ENCODE measurements around the gene TMEM240.
"Not testable (repeated sequence)": the region's sequence is repeated elsewhere in the genome, so short reads cannot be mapped to it uniquely, and the experiment has no call there.

Gene TMEM240

GRCh38 chr1:1513675-1514074 lies 26.7 kb downstream of the TMEM240 start:
- not testable (repeated sequence) for H3K27me3 ChIP-seq (ENCODE audit: insufficient read depth, low read length, poor library complexity); DNase-seq; ATAC-seq (ENCODE audit: insufficient read depth, low read depth); H3K9me3 ChIP-seq (ENCODE audit: insufficient read depth, low read length, severe bottlenecking); H2AFZ ChIP-seq (ENCODE audit: low read depth, low read length); H3K27ac ChIP-seq (ENCODE audit: low read length)
- H3K9ac ChIP-seq (ENCODE audit: low read depth, low read length) = peak overlapping the region; percentile 21
- peaks cover 14% of the 10 kb centered on the region; the same call in 1 of the 2 replicates for H4K20me1 ChIP-seq (ENCODE audit: insufficient read depth, low read length)
- peak overlapping the region; percentile 56; the same call in 1 of the 2 replicates for H3K4me2 ChIP-seq (ENCODE audit: insufficient read depth, low read length)
- peak overlapping the region in 1 of 2 experiments; percentile 39; a peak in 1 of 4 replicates for H3K4me3 ChIP-seq (ENCODE audit: low read depth in 1 of 2, low read length in 2 of 2)
- H3K36me3 ChIP-seq (ENCODE audit: insufficient read depth, low read length) = peaks cover 28% of the 10 kb centered on the region
- peaks cover 35% of the 10 kb centered on the region for H3K79me2 ChIP-seq (ENCODE audit: insufficient read depth, low read length)
- peaks cover 19% of the 10 kb centered on the region for H3K4me1 ChIP-seq (ENCODE audit: insufficient read depth, low read length)

GRCh38 chr1:1512425-1512824 lies 28.0 kb downstream of the TMEM240 start:
- not testable (repeated sequence) for H2AFZ ChIP-seq (ENCODE audit: low read depth, low read length); H3K27me3 ChIP-seq (ENCODE audit: insufficient read depth, low read length, poor library complexity); H3K9me3 ChIP-seq (ENCODE audit: insufficient read depth, low read length, severe bottlenecking); H4K20me1 ChIP-seq (ENCODE audit: insufficient read depth, low read length)
- peaks cover 17% of the 10 kb centered on the region; the same call in 1 of the 2 replicates for H3K36me3 ChIP-seq (ENCODE audit: insufficient read depth, low read length)
- peak overlapping the region; percentile 43 to 84; a peak in 3 of 4 replicates for H3K4me3 ChIP-seq (ENCODE audit: low read depth in 1 of 2, low read length in 2 of 2)
- ATAC-seq (ENCODE audit: insufficient read depth, low read depth) (0 out of 3 replicates have a peak, but pooled peaks have one; percentile 1), DNase-seq (peak; percentile 22)
- H3K9ac ChIP-seq (ENCODE audit: low read depth, low read length) = peak overlapping the region; percentile 86
- H3K27ac ChIP-seq (ENCODE audit: low read length) = peak overlapping the region; percentile 54; the same call in 1 of the 2 replicates
- peaks cover 35% of the 10 kb centered on the region for H3K79me2 ChIP-seq (ENCODE audit: insufficient read depth, low read length)
- peaks cover 19% of the 10 kb centered on the region for H3K4me1 ChIP-seq (ENCODE audit: insufficient read depth, low read length)
- peak overlapping the region; percentile 69 for H3K4me2 ChIP-seq (ENCODE audit: insufficient read depth, low read length)

GRCh38 chr1:1511533-1512285 lies 28.7 kb downstream of the TMEM240 start, which contains the start of gene ATAD3A:
Gene ATAD3A (plus strand): TSS chr1:1512162. CDS start chr1:1512269, 107 bp downstream.
- Histone ChIP-seq H3K27me3 (ENCODE audit: insufficient read depth, low read length, poor library complexity) (no peaks in the 10 kb centered on the region), H3K4me3 (ENCODE audit: low read depth in 1 of 2, low read length in 2 of 2) (peak within 1 kb of the TSS; percentile 71 to 84), H3K27ac (ENCODE audit: low read length) (peak within 1 kb of the TSS; percentile 85), H3K9ac (ENCODE audit: low read depth, low read length) (peak within 1 kb of the TSS; percentile 86), H3K4me2 (ENCODE audit: insufficient read depth, low read length) (peak within 1 kb of the TSS; percentile 88), H3K36me3 (ENCODE audit: insufficient read depth, low read length) (peaks cover 13% of the 10 kb centered on the region; the same call in 1 of the 2 replicates), H3K4me1 (ENCODE audit: insufficient read depth, low read length) (peaks cover 19% of the 10 kb centered on the region), H3K9me3 (ENCODE audit: insufficient read depth, low read length, severe bottlenecking) (no peaks in the 10 kb centered on the region), H2AFZ (ENCODE audit: low read depth, low read length) (peak within 1 kb of the TSS; percentile 75), H4K20me1 (ENCODE audit: insufficient read depth, low read length) (peaks cover 9% of the 10 kb centered on the region; the same call in 1 of the 2 replicates), H3K79me2 (ENCODE audit: insufficient read depth, low read length) (peaks cover 35% of the 10 kb centered on the region)
- DNase-seq (peak; percentile 98), ATAC-seq (ENCODE audit: insufficient read depth, low read depth) (peak; percentile 92)
- TF ChIP-seq EZH2 (IDR thresholded peaks at IDR 0.05; ENCODE audit: borderline replicate concordance, low read depth, low read length, severe bottlenecking) (no peak), CTCF (IDR thresholded peaks at IDR 0.05; ENCODE audit: borderline replicate concordance, extremely low read depth, low read length, poor library complexity, severe bottlenecking) (no peak)

GRCh38 chr1:1510912-1511532 lies 29.4 kb downstream of the TMEM240 start:
- no peak for DNase-seq

GRCh38 chr1:1509465-1509850 lies 31.0 kb downstream of the TMEM240 start:
- not testable (repeated sequence) for DNase-seq; H3K36me3 ChIP-seq (ENCODE audit: insufficient read depth, low read length); H4K20me1 ChIP-seq (ENCODE audit: insufficient read depth, low read length); H3K9ac ChIP-seq (ENCODE audit: low read depth, low read length); H3K4me3 ChIP-seq (ENCODE audit: low read depth in 1 of 2, low read length in 2 of 2); H3K9me3 ChIP-seq (ENCODE audit: insufficient read depth, low read length, severe bottlenecking); H2AFZ ChIP-seq (ENCODE audit: low read depth, low read length); ATAC-seq (ENCODE audit: insufficient read depth, low read depth); H3K27ac ChIP-seq (ENCODE audit: low read length); H3K4me2 ChIP-seq (ENCODE audit: insufficient read depth, low read length); H3K27me3 ChIP-seq (ENCODE audit: insufficient read depth, low read length, poor library complexity)
- Histone ChIP-seq H3K4me1 (ENCODE audit: insufficient read depth, low read length) (peaks cover 30% of the 10 kb centered on the region), H3K79me2 (ENCODE audit: insufficient read depth, low read length) (peaks cover 22% of the 10 kb centered on the region)

More at GRCh38 chr1:1510912-1511532, 29.4 kb downstream of the TMEM240 start:
- TF ChIP-seq CTCF (IDR thresholded peaks at IDR 0.05; ENCODE audit: borderline replicate concordance, extremely low read depth, low read length, poor library complexity, severe bottlenecking) = peak; percentile 17
- no peak for TF ChIP-seq EZH2 (IDR thresholded peaks at IDR 0.05; ENCODE audit: borderline replicate concordance, low read depth, low read length, severe bottlenecking)
- H3K4me3 ChIP-seq (ENCODE audit: low read depth in 1 of 2, low read length in 2 of 2) = peak overlapping the region; percentile 71 to 84
- H3K27me3 ChIP-seq (ENCODE audit: insufficient read depth, low read length, poor library complexity) = no peaks in the 10 kb centered on the region
- H3K4me1 ChIP-seq (ENCODE audit: insufficient read depth, low read length) = peaks cover 19% of the 10 kb centered on the region
- peak overlapping the region; percentile 88 for H3K4me2 ChIP-seq (ENCODE audit: insufficient read depth, low read length)
- H3K36me3 ChIP-seq (ENCODE audit: insufficient read depth, low read length) = peaks cover 11% of the 10 kb centered on the region; the same call in 1 of the 2 replicates
- ATAC-seq (ENCODE audit: insufficient read depth, low read depth) = no peak
- H3K9ac ChIP-seq (ENCODE audit: low read depth, low read length) = peak overlapping the region; percentile 86
- H4K20me1 ChIP-seq (ENCODE audit: insufficient read depth, low read length) = peaks cover 9% of the 10 kb centered on the region; the same call in 1 of the 2 replicates
- H3K9me3 ChIP-seq (ENCODE audit: insufficient read depth, low read length, severe bottlenecking) = no peaks in the 10 kb centered on the region
- peak overlapping the region; percentile 85 for H3K27ac ChIP-seq (ENCODE audit: low read length)
- H2AFZ ChIP-seq (ENCODE audit: low read depth, low read length) = peak overlapping the region; percentile 75
- peaks cover 35% of the 10 kb centered on the region for H3K79me2 ChIP-seq (ENCODE audit: insufficient read depth, low read length)

- Histone ChIP-seq H3K4me1 (ENCODE audit: insufficient read depth, low read length) (peaks cover 34% of the 10 kb centered on the region), H3K79me2 (ENCODE audit: insufficient read depth, low read length) (peaks cover 17% of the 10 kb centered on the region)
- H3K9me3 ChIP-seq (ENCODE audit: insufficient read depth, low read length, severe bottlenecking); H3K36me3 ChIP-seq (ENCODE audit: insufficient read depth, low read length); DNase-seq; H3K9ac ChIP-seq (ENCODE audit: low read depth, low read length); ATAC-seq (ENCODE audit: insufficient read depth, low read depth); H3K4me3 ChIP-seq (ENCODE audit: low read depth in 1 of 2, low read length in 2 of 2); H3K27ac ChIP-seq (ENCODE audit: low read length); H3K4me2 ChIP-seq (ENCODE audit: insufficient read depth, low read length); H3K27me3 ChIP-seq (ENCODE audit: insufficient read depth, low read length, poor library complexity); H2AFZ ChIP-seq (ENCODE audit: low read depth, low read length); H4K20me1 ChIP-seq (ENCODE audit: insufficient read depth, low read length): not testable (repeated sequence)
Measured at GRCh38 chr1:1508775-1509464, 31.5 kb downstream of the TMEM240 start.

Data from DND-41 (cell line).